Measurements from ENCODE around the gene NPHP4.

The NPHP4 gene

DNA sequence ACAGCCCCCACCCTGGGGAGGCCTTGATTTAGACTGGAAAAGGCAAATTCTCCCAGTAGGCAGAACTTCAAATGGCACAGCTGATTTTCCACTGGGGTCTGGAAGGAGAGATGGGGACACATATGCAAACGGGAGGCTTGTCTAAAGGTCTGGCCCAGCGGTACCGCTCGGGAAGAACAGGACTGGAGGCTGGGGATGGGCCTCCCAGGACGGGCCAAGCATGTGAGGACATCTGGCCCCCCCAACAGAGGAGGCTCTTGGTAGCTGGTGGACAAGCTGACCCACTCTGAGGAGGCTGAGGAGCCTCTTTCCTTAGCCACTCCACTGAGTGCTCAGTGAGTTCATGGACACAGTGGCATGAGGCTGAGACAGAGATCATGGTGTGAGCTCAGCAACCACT is 170.0 kb downstream of the NPHP4 start:
- no peak for DNase-seq

DNA sequence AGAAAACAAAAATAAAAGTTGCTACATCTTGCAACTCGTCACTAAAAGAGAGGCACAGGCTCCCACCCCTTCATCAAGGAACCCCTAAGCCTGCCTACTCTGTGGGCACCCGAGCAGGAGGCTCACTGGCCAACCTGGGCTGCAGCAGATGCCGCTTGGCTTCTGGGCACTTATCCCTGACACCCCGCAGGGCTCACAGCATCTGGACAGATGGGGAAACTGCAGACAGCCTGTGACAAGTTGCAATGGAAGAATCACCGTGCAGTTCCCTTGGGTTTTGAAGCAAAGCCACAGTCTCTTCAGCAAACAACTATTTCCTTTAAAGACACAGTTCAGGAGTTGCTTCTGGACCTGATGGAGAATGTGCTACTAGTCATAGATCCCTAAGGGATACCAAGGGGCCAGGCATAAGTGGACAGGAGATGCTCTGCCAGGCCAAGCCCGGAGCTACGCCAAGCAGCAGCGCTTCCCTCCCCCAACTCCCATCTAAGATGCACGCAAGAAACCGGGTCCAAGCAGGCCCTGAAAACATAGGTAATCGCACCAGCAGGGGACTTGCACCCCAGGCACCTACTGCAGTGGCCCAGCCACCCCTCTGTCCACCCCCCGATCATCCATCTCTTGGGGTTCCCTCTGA is 170.6 kb downstream of the NPHP4 start:
- DNase-seq: no peak

DNA sequence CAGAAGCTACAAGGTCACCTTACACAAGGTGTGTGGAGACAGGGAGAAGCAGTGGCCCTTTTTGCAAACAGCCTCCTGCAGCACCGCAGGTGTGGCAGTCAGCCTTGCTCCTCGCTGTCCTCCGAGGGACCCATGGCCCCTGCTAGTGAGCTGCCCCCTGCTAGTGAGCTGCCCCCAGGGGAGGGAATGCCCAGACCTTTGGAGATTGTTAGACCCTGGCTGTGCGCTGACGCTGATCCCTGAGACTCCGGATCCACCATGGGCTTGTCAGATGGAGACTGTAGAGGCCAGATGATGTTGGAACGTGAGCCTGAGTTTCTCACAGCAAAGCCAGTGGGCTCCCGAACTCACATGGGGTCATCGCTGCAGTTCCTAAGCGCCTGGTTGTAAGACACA is 172.2 kb downstream of the NPHP4 start:
- no peak for DNase-seq

DNA sequence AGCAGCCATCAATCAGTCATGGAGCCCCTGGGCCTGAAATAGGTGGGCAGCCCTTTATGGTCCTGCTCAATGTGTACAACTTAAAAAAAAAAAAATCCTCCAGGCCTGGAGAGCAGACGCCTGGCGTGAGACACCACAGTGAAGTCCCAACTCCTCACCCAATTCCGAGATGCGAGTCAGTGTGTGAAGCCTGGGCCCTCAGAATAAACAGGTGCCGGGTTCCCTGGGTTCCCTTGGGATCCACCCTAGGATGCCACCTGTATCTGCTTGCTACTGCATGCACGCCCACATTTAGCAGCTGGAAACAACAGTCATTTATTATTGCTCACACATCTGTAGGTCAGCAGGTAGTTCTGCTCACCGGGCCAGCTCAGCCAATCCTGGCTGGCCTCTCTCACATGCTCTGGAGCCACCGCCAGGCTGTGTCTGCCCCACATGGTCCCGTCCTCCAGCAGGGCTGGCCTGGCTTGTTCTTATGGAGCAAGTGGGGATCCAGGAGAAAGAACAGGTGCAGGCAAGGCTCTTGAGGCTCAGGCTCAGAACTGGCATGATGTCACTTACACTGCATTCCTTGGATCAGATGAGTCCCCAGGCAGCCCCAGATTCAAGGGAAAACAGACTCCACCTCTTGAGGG is 172.7 kb downstream of the NPHP4 start:
- no peak for DNase-seq

DNA sequence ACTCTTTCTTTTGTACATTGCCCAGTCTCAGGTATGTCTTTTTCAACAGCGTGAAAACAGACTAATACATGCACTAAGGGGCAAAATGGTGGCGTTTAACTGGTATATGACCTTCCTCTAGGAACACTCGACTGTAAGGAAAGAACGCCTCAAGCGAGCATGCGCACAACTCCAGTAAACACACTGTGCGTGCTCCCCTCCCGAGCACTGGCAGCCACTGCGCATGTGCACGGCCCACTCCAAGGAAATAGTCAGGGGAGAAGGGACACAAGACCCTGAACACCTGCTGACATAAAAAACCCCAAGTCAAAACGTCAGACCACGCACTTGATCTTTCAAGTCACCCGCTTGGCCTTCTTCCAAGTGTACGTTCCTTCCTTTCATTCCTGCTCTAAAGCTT is 173.5 kb downstream of the NPHP4 start:
- no peak for DNase-seq

DNA sequence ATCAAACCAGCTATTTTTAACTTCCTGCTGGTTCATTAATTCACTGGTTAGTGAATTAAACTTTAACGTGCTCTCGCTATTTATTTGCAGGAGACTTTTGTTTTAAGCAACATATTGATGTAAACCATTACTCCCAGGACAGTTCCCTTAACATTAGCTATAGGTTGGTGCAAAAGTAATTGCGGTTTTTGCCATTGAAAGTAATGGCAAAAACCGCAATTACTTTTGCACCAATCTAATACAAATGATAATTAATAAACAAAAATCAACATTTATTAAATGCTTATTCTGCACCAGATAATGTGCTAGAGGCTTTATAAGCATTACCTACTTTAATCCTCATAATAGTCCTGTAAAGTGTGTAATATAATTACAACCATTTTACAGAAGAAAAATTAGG is 176.5 kb downstream of the NPHP4 start:
- DNase-seq: no peak

DNA sequence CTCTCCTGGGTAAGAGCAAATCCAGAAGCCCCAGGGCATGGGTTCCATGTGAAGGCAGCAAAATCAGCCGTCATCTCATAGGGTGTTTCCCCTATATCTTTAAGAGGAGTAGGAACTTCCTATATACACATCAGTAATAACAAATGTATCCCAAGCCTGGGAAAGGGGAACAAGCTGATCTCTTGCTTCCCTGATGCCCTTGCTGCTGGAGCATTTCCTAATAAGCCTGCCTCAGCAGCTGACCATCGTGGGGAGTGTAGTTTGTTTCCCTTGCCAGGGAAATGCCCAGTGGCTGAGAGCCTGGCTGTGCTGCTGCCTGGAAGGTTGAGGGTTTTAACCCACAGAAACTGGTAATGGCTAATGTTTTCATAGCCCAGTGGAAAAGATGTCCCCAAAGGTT is 177.0 kb downstream of the NPHP4 start:
- DNase-seq: no peak

DNA sequence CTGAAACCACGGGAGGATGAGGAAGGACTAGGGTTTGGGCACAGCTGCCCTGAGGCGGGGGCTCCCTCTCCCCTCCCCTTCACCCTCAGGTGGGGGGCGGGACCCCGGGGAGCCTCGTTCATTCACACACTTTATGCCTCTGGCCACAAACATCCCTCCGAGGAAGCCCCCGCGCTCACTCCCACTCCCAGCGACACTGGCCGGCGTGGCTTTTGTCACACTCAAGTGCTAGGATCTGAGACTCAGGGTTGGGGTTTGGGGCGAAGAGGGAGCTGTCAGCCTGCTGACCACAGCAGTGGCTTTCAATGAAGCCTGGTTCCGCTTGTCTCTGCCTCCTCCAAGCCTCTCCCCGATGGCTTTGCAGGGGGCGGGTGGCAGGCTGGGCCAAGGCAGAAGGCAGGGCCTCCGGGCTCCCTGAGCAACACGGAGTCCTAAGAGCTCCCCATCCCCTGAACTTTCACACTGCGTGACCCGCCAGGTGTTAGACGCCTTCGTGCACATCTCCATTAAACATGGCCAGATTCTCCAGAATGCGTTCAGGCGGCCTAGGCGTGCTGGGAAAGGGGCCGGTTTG is 178.1 kb downstream of the NPHP4 start:
- no peak for DNase-seq

DNA sequence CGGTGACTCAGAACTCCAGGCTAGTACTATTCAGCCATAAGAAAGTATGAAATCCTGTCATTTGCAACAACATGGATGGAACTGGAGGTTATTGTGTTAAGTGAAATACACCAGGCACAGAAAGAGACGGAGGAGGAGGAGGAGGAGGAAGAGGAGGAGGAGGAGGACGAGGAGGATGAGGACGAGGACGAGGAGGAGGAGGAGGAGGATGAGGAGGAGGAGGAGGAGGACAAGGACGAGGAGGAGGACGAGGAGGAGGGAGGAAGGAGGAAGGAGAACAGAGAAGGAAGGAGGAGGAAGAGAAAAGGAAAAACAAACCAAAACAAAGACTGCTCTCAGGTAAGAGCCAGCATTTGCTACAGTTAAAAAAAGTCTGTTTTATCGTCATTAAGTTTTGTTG is 178.7 kb downstream of the NPHP4 start:
- no peak for DNase-seq

Data from stimulated activated CD4-positive, alpha-beta T cell treated with anti-CD3 and anti-CD28 coated beads, Interleukin-2, amount 100 ng/mL, for 48 hours (primary cell).